GM18508 (cell line): ENCODE data around the gene PCSK4.
"Not testable (repeated sequence)": the region's sequence is repeated elsewhere in the genome, so short reads cannot be mapped to it uniquely, and the experiment has no call there.

ENCODE experiments used
- ATAC-seq: cut with Tn5 transposase; IDR thresholded peaks from one replicate; pipeline ENCODE4 v1.9.1; 2021; ENCODE audit warnings: moderate number of reproducible peaks; ENCODE audit not compliant: insufficient read depth, unreplicated experiment

Gene PCSK4

GRCh38 chr19:1489463-1490310, 463 bp downstream of the PCSK4 start:
- no peak for ATAC-seq

- ATAC-seq, result no peak
Observed at GRCh38 chr19:1488282-1488601, 1.9 kb downstream of the PCSK4 start.

- ATAC-seq, result no peak
Observed at GRCh38 chr19:1487576-1488281, 2.4 kb downstream of the PCSK4 start.

GRCh38 chr19:1486720-1487575, 3.2 kb downstream of the PCSK4 start:
- ATAC-seq, result no peak

GRCh38 chr19:1483979-1484428, 6.1 kb downstream of the PCSK4 start:
- no peak for ATAC-seq

GRCh38 chr19:1483131-1483978, 6.8 kb downstream of the PCSK4 start:
- ATAC-seq, result no peak

- ATAC-seq, result no peak
Observed at GRCh38 chr19:1482361-1483130, 7.6 kb downstream of the PCSK4 start.

GRCh38 chr19:1481893-1482360, 8.2 kb downstream of the PCSK4 start:
- ATAC-seq, result no peak

GRCh38 chr19:1481224-1481892, 8.8 kb downstream of the PCSK4 start:
- no peak for ATAC-seq

- no peak for ATAC-seq
Observed at GRCh38 chr19:1478934-1479707, 11.0 kb downstream of the PCSK4 start, which contains the start of gene C19orf25. Gene C19orf25, minus strand, starts transcription at chr19:1479215. Its CDS starts 312 bp downstream, at chr19:1478903.

- ATAC-seq, result not testable (repeated sequence)
Observed at GRCh38 chr19:1477056-1477455, 13.1 kb downstream of the PCSK4 start.

- no peak for ATAC-seq
Observed at GRCh38 chr19:1475751-1476437, 14.3 kb downstream of the PCSK4 start.

- no peak for ATAC-seq
Observed at GRCh38 chr19:1474765-1475351, 15.3 kb downstream of the PCSK4 start.

- no peak for ATAC-seq
Observed at GRCh38 chr19:1474011-1474764, 16.0 kb downstream of the PCSK4 start.

GRCh38 chr19:1473085-1473851, 16.9 kb downstream of the PCSK4 start:
- ATAC-seq, result no peak
